IgD-negative memory B cell (primary cell): Measurements from ENCODE around the gene ADAD1. TPM values are rescaled to one million over a fixed set of nuclear protein-coding genes. Genes with fewer than 3 reads are reported as not detected.

ENCODE experiments used
- polyA plus RNA-seq: library from polyadenylated mRNA; unstranded; fragments of 300-500 nt; fragmentation: Illumina TruSeq; gene quantifications from one replicate; pipeline ENCODE4 v1.2.3, GENCODE V29; 2021

ADAD1 gene
- polyA plus RNA-seq, 1 donor from 2014 or later: not detected

Other genes starting within 250 kb of the ADAD1 start
- gene BLTP1, start 226.7 kb upstream of the ADAD1 start, polyA plus RNA-seq: 7.4 TPM
- not detected for gene IL2, start 77.7 kb downstream of the ADAD1 start, polyA plus RNA-seq
- gene IL21, start 242.1 kb downstream of the ADAD1 start, polyA plus RNA-seq: not detected